GM12878 (cell line): ENCODE results near the gene NME7.

Source experiments
- TBL1XR1 ChIP-seq: IDR thresholded peaks from 2 replicates; pipeline ENCODE4 v1.6.1; 2012; ENCODE audit warnings: low read depth, low read length, improper control_type of control experiment
- ZZZ3 ChIP-seq: IDR thresholded peaks from 2 replicates; pipeline ENCODE4 v1.6.1; 2011; ENCODE audit warnings: low read depth; ENCODE audit not compliant: control insufficient read depth, insufficient read length

DNA sequence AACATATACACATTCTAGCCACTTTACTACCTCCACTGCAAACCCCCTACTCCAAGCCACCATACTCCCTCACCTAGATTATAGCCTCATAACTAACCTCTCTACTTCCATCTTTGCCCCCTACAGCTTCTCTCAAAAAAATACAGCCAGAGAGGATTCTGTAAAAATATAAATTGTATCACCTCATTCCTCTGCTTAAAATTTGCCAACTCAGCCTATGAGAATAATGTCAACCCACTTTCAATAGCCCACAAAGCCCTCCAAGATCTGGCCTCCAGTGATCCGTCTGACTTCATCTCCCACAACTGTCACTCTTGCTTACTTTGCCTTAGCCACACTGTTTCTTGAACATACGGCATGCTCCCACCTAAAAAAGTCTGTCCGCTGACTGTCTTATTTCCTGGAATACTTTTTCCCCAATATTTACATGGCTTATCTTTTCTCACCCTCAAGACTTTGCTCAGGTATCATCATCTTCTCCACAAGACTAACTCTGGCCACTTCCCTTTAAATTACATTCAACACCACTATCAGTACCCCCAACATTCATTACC lies 21.5 kb downstream of the NME7 start:
- no peak for TF ChIP-seq ZZZ3
- no peak for TF ChIP-seq TBL1XR1
